ENCODE measurements around the gene RASA3.

RASA3 gene

GRCh38 chr13:114012141-114012540 is 120.3 kb downstream of the RASA3 start:
- DNase-seq, result no peak

- DNase-seq, result no peak
Observed at GRCh38 chr13:114011226-114011625, 121.2 kb downstream of the RASA3 start.

- DNase-seq, result no peak
Observed at GRCh38 chr13:114010401-114011101, 121.9 kb downstream of the RASA3 start.

GRCh38 chr13:114009590-114010400 is 122.6 kb downstream of the RASA3 start:
- no peak for DNase-seq

- DNase-seq, result no peak
Observed at GRCh38 chr13:114008964-114009589, 123.3 kb downstream of the RASA3 start.

GRCh38 chr13:114007566-114007965 is 124.9 kb downstream of the RASA3 start:
- no peak for DNase-seq

GRCh38 chr13:114005206-114005724 is 127.2 kb downstream of the RASA3 start:
- DNase-seq, result no peak

- no peak for DNase-seq
Observed at GRCh38 chr13:114004420-114005205, 127.8 kb downstream of the RASA3 start.

- no peak for DNase-seq
Observed at GRCh38 chr13:114002771-114003321, 129.6 kb downstream of the RASA3 start.

GRCh38 chr13:114002009-114002544 is 130.3 kb downstream of the RASA3 start:
- DNase-seq, result no peak

- DNase-seq, result no peak
Observed at GRCh38 chr13:114001331-114002008, 131.0 kb downstream of the RASA3 start.

- DNase-seq, result no peak
Observed at GRCh38 chr13:114000151-114001040, 132.0 kb downstream of the RASA3 start.

GRCh38 chr13:113999618-113999910 is 132.9 kb downstream of the RASA3 start:
- no peak for DNase-seq

- DNase-seq, result no peak
Observed at GRCh38 chr13:113998781-113999617, 133.4 kb downstream of the RASA3 start.

- no peak for DNase-seq
Observed at GRCh38 chr13:113997845-113998751, 134.3 kb downstream of the RASA3 start.

GRCh38 chr13:113996912-113997745 is 135.3 kb downstream of the RASA3 start:
- DNase-seq, result no peak

GRCh38 chr13:113996081-113996911 is 136.1 kb downstream of the RASA3 start:
- DNase-seq, result no peak

Data from NCI-H1048 (cell line).